Epithelial cell of esophagus (primary cell): ENCODE data around the gene XKR8.
"Not testable (repeated sequence)": the region's sequence is repeated elsewhere in the genome, so short reads cannot be mapped to it uniquely, and the experiment has no call there.

Source experiments
- DNase-seq: peaks from one replicate; pipeline ENCODE4 v3.0.0; 2010; ENCODE audit warnings: low read depth
- H3K4me3 ChIP-seq: 2 replicates; pipeline ENCODE4 v1.5.1; 2011; ENCODE audit warnings: mild to moderate bottlenecking, low read length, control low read depth
- TF ChIP-seq, protein P1 (sequence below): IDR thresholded peaks from 2 replicates; pipeline ENCODE4 v1.5.1; 2011; ENCODE audit warnings: low read depth, mild to moderate bottlenecking, low read length, control low read depth, inconsistent platforms; ENCODE audit not compliant: insufficient read depth; ENCODE audit errors: missing control alignments

XKR8 gene

DNA sequence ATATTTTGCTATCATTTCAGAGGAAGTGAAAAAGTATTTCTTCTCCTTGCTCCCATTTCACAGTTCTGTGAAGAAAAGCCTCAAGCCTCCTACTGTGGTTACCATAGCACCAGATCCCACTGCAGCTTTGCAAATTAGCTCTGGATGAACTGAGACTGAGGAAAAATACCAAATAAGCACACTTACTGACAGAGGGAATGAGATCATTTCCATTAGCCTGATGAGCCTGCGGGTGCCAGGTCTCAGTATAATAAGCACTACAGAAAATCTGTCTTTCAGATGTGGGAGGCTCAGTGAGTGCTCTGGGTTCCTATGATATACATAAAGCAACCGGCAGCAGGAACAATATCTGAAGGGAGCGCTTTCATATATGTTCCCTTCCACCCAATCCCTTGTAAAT, 21.4 kb downstream of the XKR8 start:
- no peak for DNase-seq
- TF ChIP-seq, protein P1, sequence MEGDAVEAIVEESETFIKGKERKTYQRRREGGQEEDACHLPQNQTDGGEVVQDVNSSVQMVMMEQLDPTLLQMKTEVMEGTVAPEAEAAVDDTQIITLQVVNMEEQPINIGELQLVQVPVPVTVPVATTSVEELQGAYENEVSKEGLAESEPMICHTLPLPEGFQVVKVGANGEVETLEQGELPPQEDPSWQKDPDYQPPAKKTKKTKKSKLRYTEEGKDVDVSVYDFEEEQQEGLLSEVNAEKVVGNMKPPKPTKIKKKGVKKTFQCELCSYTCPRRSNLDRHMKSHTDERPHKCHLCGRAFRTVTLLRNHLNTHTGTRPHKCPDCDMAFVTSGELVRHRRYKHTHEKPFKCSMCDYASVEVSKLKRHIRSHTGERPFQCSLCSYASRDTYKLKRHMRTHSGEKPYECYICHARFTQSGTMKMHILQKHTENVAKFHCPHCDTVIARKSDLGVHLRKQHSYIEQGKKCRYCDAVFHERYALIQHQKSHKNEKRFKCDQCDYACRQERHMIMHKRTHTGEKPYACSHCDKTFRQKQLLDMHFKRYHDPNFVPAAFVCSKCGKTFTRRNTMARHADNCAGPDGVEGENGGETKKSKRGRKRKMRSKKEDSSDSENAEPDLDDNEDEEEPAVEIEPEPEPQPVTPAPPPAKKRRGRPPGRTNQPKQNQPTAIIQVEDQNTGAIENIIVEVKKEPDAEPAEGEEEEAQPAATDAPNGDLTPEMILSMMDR: no peak
- no peak overlapping the region for H3K4me3 ChIP-seq

DNA sequence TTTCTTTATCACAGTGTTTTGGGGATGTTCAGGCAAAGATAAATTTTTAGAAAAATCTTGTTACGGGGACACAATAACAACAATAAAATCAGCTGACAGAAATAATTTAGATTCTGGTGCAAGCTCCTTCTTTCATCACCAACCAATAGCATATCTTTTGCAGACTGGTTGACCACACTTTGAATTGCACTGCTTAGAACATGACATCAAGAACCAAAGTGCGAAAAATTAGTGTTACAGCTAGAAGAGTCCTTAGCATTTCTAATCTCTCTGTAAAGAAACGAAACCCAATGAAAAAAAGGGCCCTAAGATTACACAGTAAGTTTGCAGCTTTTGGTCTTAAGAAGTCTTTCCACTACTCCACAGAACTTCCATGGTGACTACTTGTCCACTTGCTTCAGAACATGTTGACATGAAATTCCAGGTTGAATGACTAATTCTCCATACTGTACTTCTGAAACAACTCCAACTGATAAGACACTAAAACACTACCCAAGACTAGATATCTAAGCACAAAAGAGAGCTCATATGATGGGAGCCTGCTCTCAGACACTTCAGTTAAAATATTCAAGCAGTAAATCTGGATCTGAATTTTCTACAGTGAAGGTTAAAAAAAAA, 31.3 kb downstream of the XKR8 start:
- no peak overlapping the region for H3K4me3 ChIP-seq
- no peak for DNase-seq
- TF ChIP-seq, protein P1: no peak

DNA sequence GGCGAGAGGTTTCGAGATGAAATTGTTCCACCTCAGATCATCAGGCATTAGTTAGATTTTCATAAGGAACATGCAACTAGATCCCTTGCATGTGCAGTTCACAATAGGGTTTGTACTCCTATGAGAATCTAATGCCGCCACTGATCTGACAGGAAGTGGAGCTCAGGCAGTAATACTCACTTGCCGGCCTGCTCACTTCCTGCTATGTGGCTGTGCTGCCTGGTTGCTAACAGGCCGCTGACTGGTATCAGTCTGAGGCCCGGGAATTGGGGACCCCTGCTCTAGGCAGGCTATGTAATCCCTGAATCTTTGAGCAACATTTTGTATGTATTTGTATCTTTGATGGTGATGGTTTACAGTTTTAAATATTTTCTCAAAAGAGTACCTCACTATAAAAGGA, 32.5 kb downstream of the XKR8 start:
- TF ChIP-seq, protein P1: no peak
- no peak for DNase-seq
- H3K4me3 ChIP-seq: no peak overlapping the region

DNA sequence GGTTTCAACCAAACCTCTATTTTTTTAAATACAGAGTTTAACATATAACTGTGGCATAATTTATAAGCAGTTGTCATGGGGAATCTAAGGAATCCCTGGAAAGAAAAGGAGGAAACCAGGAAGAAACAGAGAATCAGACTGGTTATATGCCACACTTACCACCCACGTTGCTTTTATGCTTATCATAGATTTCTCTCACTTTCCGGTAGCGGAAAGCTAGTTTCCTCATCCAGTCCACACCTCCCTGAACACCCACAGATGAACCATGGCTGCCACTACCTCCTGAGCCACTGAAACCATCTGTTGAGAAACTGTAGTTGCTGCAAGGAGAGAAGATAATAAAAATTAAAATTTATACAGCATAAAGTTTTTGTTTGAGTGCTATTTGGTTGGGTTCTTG, 33.5 kb downstream of the XKR8 start:
- TF ChIP-seq, protein P1: no peak
- H3K4me3 ChIP-seq: no peak overlapping the region
- DNase-seq: no peak

DNA sequence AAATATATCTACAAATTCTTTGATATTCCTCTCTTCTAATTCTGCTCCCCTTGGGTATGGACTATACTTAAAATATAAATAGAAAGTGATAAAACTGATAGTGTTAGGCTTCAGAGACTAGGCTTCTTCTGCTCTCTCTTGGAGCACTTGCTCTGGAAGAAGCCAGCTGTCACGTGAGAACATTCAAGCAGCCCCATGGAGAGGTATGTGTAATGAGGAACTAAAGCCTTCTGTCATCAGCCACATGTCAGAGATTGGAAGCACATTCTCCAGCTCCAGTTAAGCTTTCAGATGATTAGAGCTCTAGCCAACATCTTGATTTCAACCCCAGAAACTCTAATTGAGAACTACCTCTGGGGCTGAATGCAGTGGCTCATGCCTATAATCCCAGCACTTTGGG, 34.3 kb downstream of the XKR8 start:
- no peak overlapping the region for H3K4me3 ChIP-seq
- no peak for DNase-seq
- TF ChIP-seq, protein P1: no peak

DNA sequence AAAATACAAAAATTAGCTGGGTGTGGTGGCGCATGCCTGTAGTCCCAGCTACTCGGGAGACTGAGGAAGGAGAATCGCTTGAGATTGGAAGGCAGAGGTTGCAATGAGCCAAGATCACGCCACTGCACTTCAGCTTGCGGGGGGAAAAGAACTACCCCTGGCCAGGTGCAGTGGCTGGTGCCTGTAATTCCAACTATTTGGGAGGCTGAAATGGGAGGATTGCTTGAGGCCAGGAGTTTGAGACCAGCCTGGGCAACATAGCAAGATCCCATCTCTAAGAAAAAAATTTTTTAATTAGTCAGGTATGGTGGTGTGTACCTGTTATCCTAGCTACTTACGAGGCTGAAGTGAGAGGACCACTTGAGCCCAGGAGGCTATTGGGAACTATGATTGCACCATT, 34.8 kb downstream of the XKR8 start:
- not testable (repeated sequence) for DNase-seq, H3K4me3 ChIP-seq

DNA sequence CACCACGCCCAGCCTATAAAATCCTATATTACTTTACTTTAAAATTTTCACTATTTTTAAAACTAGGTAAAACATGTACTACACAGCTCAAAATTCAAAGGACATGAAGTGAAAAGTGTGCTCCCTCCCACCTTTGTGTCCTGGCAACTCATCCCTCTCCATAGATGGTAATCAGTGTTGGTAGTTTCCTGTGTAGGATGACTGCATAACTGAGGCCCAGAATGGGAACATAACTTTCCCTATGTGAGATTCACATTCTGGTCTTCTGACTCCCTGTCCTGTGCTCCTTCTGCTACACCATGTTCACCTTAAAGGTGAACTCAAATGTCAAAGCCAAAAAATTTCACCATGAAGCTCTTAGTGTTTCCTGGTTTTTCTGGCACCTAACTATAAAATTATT, 39.3 kb downstream of the XKR8 start:
- TF ChIP-seq, protein P1: no peak
- no peak overlapping the region for H3K4me3 ChIP-seq
- DNase-seq: no peak
